Pancreas (tissue), 10 donors: ENCODE measurements around the gene KRTAP5-10. TPM values are rescaled to one million over a fixed set of nuclear protein-coding genes. Genes with fewer than 3 reads are reported as not detected.

Experiments used
- ATAC-seq, 4 donors: fragments of 200-7000 bp; cut with Tn5 transposase; one replicate each; pipeline versions ENCODE4 v1.8.0 to v1.9.1; 2020; ENCODE audit warnings: mild to moderate bottlenecking in 4 of 4, moderate library complexity in 4 of 4
- DNase-seq, 6 donors: peaks; one replicate each; pipeline ENCODE4 v3.0.0-alpha.2; 2020
- FAIRE-seq: peaks from 2 replicates; lab custom pipeline; 2012; peaks lifted over from hg19 to GRCh38; lab: Jason Lieb, UNC
- H3K27ac ChIP-seq, 4 donors: fragments of 200-600 bp; sonication (generic); 1 replicate in 3 of 4; 2 replicates in 1 of 4; pipeline versions ENCODE4 v1.5.0 to v1.8.0; 2020
- H3K27me3 ChIP-seq, 4 donors: fragments of 200-600 bp; one replicate each; pipeline ENCODE4 v1.8.0; 2021
- H3K36me3 ChIP-seq, 3 donors: fragments of 200-600 bp; sonication (generic) in 1 of 3; one replicate each; pipeline versions ENCODE4 v1.5.0 to v1.8.0; 2020 to 2021
- H3K4me1 ChIP-seq, 3 donors: fragments of 200-600 bp; one replicate each; pipeline ENCODE4 v1.8.0; 2021
- H3K4me3 ChIP-seq, 4 donors: fragments of 200-600 bp; sonication (generic) in 2 of 4; one replicate each; pipeline versions ENCODE4 v1.5.0 to v1.8.0; 2020 to 2021
- H3K9me3 ChIP-seq, 4 donors: fragments of 200-600 bp; one replicate each; pipeline ENCODE4 v1.8.0; 2021
- CTCF ChIP-seq, 4 donors: fragments of 200-600 bp; sonication (generic) in 3 of 4; IDR thresholded peaks; one replicate each; pipeline versions ENCODE4 v1.5.0 to v1.8.0; 2021; ENCODE audit warnings: antibody characterized with exemption in 4 of 4
- WGBS, 2 donors: extraction: QIAGEN DNeasy Blood & Tissue Kit; methylation state at CpG; one replicate each; pipeline ENCODE4 v1.1.7; 2013; 5-methylcytosine and 5-hydroxymethylcytosine counted together
- intact Hi-C, 3 donors: fragments of 100-400 bp; cut with DNase I; formaldehyde crosslinking; loops; one replicate each; pipeline versions ENCODE4 v1.11.1 to v1.14.2; 2022
- polyA plus RNA-seq, 2 donors: library from polyadenylated mRNA; stranded (reverse); fragments of 200-250 nt; gene quantifications; one replicate each; pipeline ENCODE4 v1.2.3, GENCODE V29; 2013
- total RNA-seq, 6 donors: library from RNA; stranded (reverse); fragmentation: NEBNext Ultra II Directional in 4 of 6; extraction: Animal tissue kit (Norgen Biotek cat#: 25700) in 4 of 6; gene quantifications; one replicate each; pipeline versions ENCODE4 v1.2.1 to v1.2.4, GENCODE V29; 2021 to 2023
- donor health status: healthy with polysubstance abuse.
- donor health status: DM: no; HTN: no; CAD: no; lungs with moderate emphysema.
- donor health status: DM: no; HTN: no; CAD: no.
- donor health status: control.
- donor health status: control.
- donor health status: Bipolar disorder and iron deficiency.
- donor health status: DM: yes; HTN: yes; CAD: no.
- donor health status: DM: no; HTN: no; CAD: no.
- donor health status: DM: no; HTN: no; CAD: no.
- donor health status: DM: yes; HTN: yes; CAD: no.

The KRTAP5-10 gene
- total and polyA plus RNA-seq, 8 donors = 0.24 to 0.53 (median 0.31) TPM; not detected in 5

GRCh38 chr11:71545405-71545966 lies 19.9 kb upstream of the KRTAP5-10 start:
- no peak for DNase-seq
- H3K36me3 ChIP-seq = no peaks in the 10 kb centered on the region
- H3K4me3 ChIP-seq = no peak overlapping the region
- no peaks in the 10 kb centered on the region for H3K4me1 ChIP-seq
- intact Hi-C loops = no loop called here
- no peaks in the 10 kb centered on the region for H3K9me3 ChIP-seq
- ATAC-seq = no peak
- 89 to 93% methylated on average over 12 of the region's 12 CpGs for WGBS, 2 donors
- no peak for FAIRE-seq
- TF ChIP-seq CTCF (IDR thresholded peaks at IDR 0.05) = no peak
- no peak overlapping the region for H3K27ac ChIP-seq
- no peaks in the 10 kb centered on the region for H3K27me3 ChIP-seq

- no peak for TF ChIP-seq CTCF (IDR thresholded peaks at IDR 0.05)
- DNase-seq (no peak), ATAC-seq (no peak), FAIRE-seq (no peak)
- Histone ChIP-seq H3K9me3 (no peaks in the 10 kb centered on the region), H3K27me3 (no peaks in the 10 kb centered on the region), H3K4me3 (no peak within 1 kb of the TSS), H3K27ac (no peak within 1 kb of the TSS), H3K4me1 (no peaks in the 10 kb centered on the region), H3K36me3 (no peaks in the 10 kb centered on the region)
- WGBS, 2 donors = 84 to 90% methylated on average over 5 of the region's 5 CpGs
- intact Hi-C loops = no loop called here
These were observed 17.2 kb upstream of the KRTAP5-10 start, which contains the start of gene KRTAP5-9 for GRCh38 chr11:71548120-71548519. Gene KRTAP5-9 (plus strand): TSS chr11:71548420. CDS start chr11:71548658, 238 bp downstream.

- H3K27ac ChIP-seq = no peak overlapping the region
- DNase-seq (no peak), FAIRE-seq (no peak), ATAC-seq (no peak)
- intact Hi-C loops = no loop called here
- H3K4me3 ChIP-seq = no peak overlapping the region
- TF ChIP-seq CTCF (IDR thresholded peaks at IDR 0.05) = no peak
- H3K27me3 ChIP-seq = no peaks in the 10 kb centered on the region
- no peaks in the 10 kb centered on the region for H3K36me3 ChIP-seq
- no peaks in the 10 kb centered on the region for H3K9me3 ChIP-seq
- no peaks in the 10 kb centered on the region for H3K4me1 ChIP-seq
- WGBS, 2 donors = 68 to 72% methylated on average over 5 of the region's 5 CpGs
These were observed 16.6 kb upstream of the KRTAP5-10 start for GRCh38 chr11:71548716-71549151.

- Histone ChIP-seq H3K27ac (no peak overlapping the region), H3K4me1 (no peaks in the 10 kb centered on the region), H3K36me3 (no peaks in the 10 kb centered on the region), H3K4me3 (no peak overlapping the region), H3K9me3 (no peaks in the 10 kb centered on the region), H3K27me3 (no peaks in the 10 kb centered on the region)
- FAIRE-seq (no peak), DNase-seq (no peak), ATAC-seq (no peak)
- WGBS, 2 donors = 98 to 100% methylated on average over 1 of the region's 1 CpG
- intact Hi-C loops = no loop called here
- TF ChIP-seq CTCF (IDR thresholded peaks at IDR 0.05) = no peak
These were observed 13.7 kb upstream of the KRTAP5-10 start for GRCh38 chr11:71551711-71552110.

- DNase-seq (no peak), FAIRE-seq (no peak), ATAC-seq (no peak)
- H3K27me3 ChIP-seq = no peaks in the 10 kb centered on the region
- TF ChIP-seq CTCF (IDR thresholded peaks at IDR 0.05) = no peak
- WGBS, 2 donors = 84 to 88% methylated on average over 6 of the region's 6 CpGs
- no peaks in the 10 kb centered on the region for H3K9me3 ChIP-seq
- no peaks in the 10 kb centered on the region for H3K4me1 ChIP-seq
- H3K27ac ChIP-seq = no peak overlapping the region
- no peaks in the 10 kb centered on the region for H3K36me3 ChIP-seq
- H3K4me3 ChIP-seq = no peak overlapping the region
- intact Hi-C loops = no loop called here
These were observed 10.4 kb upstream of the KRTAP5-10 start for GRCh38 chr11:71554996-71555395.
